MM.1S (cell line): ENCODE results near the gene MACROD1.

ENCODE experiments used
- CTCF ChIP-seq: fragments of 300-600 bp; sonication (generic); IDR thresholded peaks from 2 replicates; pipeline ENCODE4 v1.5.1; 2016; ENCODE audit warnings: antibody characterized with exemption, low read length, mixed read lengths
- EZH2phosphoT487 ChIP-seq: fragments of 300-600 bp; sonication (generic); IDR thresholded peaks from 2 replicates; pipeline ENCODE4 v1.6.1; 2018; ENCODE audit warnings: antibody characterized with exemption, low read length

GRCh38 chr11:64074239-64074638 is 91.7 kb downstream of the MACROD1 start:
- TF ChIP-seq CTCF (no peak), EZH2phosphoT487 (no peak)
